Natural killer cell (primary cell): ENCODE results near the gene CD58. TPM values are rescaled to one million over a fixed set of nuclear protein-coding genes. Genes with fewer than 3 reads are reported as not detected.

Source experiments
- ATAC-seq, 3 donors: fragments of 150-1000 bp in 2 of 3; fragments of 200-7000 bp in 1 of 3; cut with Tn5 transposase; 1 replicate in 1 of 3; 2 replicates in 2 of 3; pipeline ENCODE4 v1.10.0; 2021; ENCODE audit warnings: mild to moderate bottlenecking in 2 of 3, moderate library complexity in 2 of 3
- DNase-seq, 2 donors: peaks; one replicate each; pipeline versions ENCODE4 v3.0.0 to v3.0.0-alpha.2; 2013 to 2021; ENCODE audit warnings: mixed read lengths in 1 of 2
- H3K27ac ChIP-seq: one replicate; pipeline ENCODE4 v1.5.1; 2013; ENCODE audit warnings: mild to moderate bottlenecking, low read length
- H3K27me3 ChIP-seq: one replicate; pipeline ENCODE4 v1.6.1; 2013; ENCODE audit warnings: low read length; ENCODE audit not compliant: control insufficient read depth, insufficient read depth
- H3K36me3 ChIP-seq: one replicate; pipeline ENCODE4 v1.6.1; 2013; ENCODE audit warnings: low read length; ENCODE audit not compliant: control insufficient read depth, insufficient read depth
- H3K4me1 ChIP-seq: one replicate; pipeline ENCODE4 v1.6.1; 2013; ENCODE audit warnings: low read length; ENCODE audit not compliant: control insufficient read depth, insufficient read depth
- H3K4me3 ChIP-seq: one replicate; pipeline ENCODE4 v1.5.1; 2013; ENCODE audit warnings: low read length
- H3K9me3 ChIP-seq: one replicate; pipeline ENCODE4 v1.6.1; 2013; ENCODE audit warnings: low read length; ENCODE audit not compliant: control insufficient read depth, insufficient read depth
- H3K27ac Mint-ChIP-seq, 2 donors: one replicate each; pipeline ENCODE4 v1.8.0; 2022; ENCODE audit warnings: mild to moderate bottlenecking in 2 of 2, mixed read lengths in 2 of 2, moderate library complexity in 1 of 2
- H3K27me3 Mint-ChIP-seq, 2 donors: one replicate each; pipeline ENCODE4 v1.8.0; 2022; ENCODE audit warnings: low read depth in 2 of 2, mixed read lengths in 2 of 2
- H3K36me3 Mint-ChIP-seq: one replicate; pipeline ENCODE4 v1.8.0; 2022; ENCODE audit warnings: mixed read lengths
- H3K4me1 Mint-ChIP-seq, 2 donors: one replicate each; pipeline ENCODE4 v1.8.0; 2022; ENCODE audit warnings: mixed read lengths in 2 of 2
- H3K4me3 Mint-ChIP-seq: one replicate; pipeline ENCODE4 v1.8.0; 2022; ENCODE audit warnings: mild to moderate bottlenecking, moderate library complexity, mixed read lengths
- H3K9me3 Mint-ChIP-seq, 2 donors: one replicate each; pipeline ENCODE4 v1.8.0; 2022; ENCODE audit warnings: mixed read lengths in 2 of 2
- WGBS: methylation state at CpG from one replicate; pipeline ENCODE4 v1.1.7; 2013; ENCODE audit warnings: missing lambda C conversion rate; ENCODE audit not compliant: insufficient coverage; 5-methylcytosine and 5-hydroxymethylcytosine counted together
- intact Hi-C: fragments of 100-400 bp; cut with micrococcal nuclease; formaldehyde crosslinking; loops from one replicate; pipeline ENCODE4 v1.14.2; 2022
- total RNA-seq, 4 donors: library from RNA; stranded (reverse); fragments of 120-200 nt in 1 of 4; gene quantifications; one replicate each; pipeline versions ENCODE4 v1.2.3 to v1.2.4, GENCODE V29; 2013 to 2022
- TF ChIP-seq, protein P1 (sequence below): fragments of 200-600 bp; IDR thresholded peaks from one replicate; pipeline ENCODE4 v1.8.0; 2022; ENCODE audit warnings: antibody characterized with exemption

Gene CD58
- total RNA-seq, 3 donors from 2014 or later (not counting 1 experiment from before 2014, with no cell fraction given) = 27.4 to 34.0 (median 28.6) TPM

DNA sequence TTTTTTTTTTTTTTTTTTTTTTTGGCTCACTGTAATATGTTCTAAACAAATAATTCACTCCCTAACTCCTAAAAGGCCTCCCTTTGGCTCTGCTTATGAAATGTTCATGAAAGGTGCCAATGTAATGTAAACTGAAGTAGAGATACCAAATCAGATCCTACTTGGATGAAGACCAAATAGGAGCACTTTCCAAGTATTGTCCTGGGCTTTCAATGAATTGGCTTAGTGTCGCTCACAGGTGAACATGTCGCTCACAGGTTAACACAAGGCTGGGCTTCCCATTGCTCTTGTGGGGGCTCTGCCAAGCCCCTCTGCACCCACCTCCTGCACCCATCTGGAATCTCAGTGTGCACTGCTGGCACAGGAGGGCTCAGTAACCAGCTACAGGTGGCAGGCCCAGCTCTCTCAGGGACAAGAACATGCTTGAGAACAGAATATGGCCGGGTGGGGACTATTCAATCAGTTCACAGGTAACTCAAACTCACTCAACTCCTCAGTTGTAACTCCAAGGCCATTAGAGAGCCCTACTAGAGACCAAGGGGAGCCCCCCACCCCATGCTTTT is 10.6 kb upstream of the CD58 start:
- Histone ChIP-seq H3K9me3 (no peaks in the 10 kb centered on the region), H3K27me3 (no peaks in the 10 kb centered on the region), H3K4me3 (no peak overlapping the region), H3K27ac (no peak overlapping the region), H3K4me1 (no peaks in the 10 kb centered on the region), H3K36me3 (no peaks in the 10 kb centered on the region)
- no peak overlapping the region for H3K27ac Mint-ChIP-seq
- no peaks in the 10 kb centered on the region for H3K36me3 Mint-ChIP-seq
- 92% methylated on average over 3 of the region's 3 CpGs for WGBS
- H3K27me3 Mint-ChIP-seq = peaks cover 29 to 42% of the 10 kb centered on the region in 2 donors
- intact Hi-C loops = no loop called here
- no peaks in the 10 kb centered on the region for H3K9me3 Mint-ChIP-seq
- no peak for ATAC-seq
- H3K4me1 Mint-ChIP-seq = no peaks in the 10 kb centered on the region
- DNase-seq = no peak
- H3K4me3 Mint-ChIP-seq = no peak overlapping the region
- TF ChIP-seq, protein P1, sequence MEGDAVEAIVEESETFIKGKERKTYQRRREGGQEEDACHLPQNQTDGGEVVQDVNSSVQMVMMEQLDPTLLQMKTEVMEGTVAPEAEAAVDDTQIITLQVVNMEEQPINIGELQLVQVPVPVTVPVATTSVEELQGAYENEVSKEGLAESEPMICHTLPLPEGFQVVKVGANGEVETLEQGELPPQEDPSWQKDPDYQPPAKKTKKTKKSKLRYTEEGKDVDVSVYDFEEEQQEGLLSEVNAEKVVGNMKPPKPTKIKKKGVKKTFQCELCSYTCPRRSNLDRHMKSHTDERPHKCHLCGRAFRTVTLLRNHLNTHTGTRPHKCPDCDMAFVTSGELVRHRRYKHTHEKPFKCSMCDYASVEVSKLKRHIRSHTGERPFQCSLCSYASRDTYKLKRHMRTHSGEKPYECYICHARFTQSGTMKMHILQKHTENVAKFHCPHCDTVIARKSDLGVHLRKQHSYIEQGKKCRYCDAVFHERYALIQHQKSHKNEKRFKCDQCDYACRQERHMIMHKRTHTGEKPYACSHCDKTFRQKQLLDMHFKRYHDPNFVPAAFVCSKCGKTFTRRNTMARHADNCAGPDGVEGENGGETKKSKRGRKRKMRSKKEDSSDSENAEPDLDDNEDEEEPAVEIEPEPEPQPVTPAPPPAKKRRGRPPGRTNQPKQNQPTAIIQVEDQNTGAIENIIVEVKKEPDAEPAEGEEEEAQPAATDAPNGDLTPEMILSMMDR = no peak

DNA sequence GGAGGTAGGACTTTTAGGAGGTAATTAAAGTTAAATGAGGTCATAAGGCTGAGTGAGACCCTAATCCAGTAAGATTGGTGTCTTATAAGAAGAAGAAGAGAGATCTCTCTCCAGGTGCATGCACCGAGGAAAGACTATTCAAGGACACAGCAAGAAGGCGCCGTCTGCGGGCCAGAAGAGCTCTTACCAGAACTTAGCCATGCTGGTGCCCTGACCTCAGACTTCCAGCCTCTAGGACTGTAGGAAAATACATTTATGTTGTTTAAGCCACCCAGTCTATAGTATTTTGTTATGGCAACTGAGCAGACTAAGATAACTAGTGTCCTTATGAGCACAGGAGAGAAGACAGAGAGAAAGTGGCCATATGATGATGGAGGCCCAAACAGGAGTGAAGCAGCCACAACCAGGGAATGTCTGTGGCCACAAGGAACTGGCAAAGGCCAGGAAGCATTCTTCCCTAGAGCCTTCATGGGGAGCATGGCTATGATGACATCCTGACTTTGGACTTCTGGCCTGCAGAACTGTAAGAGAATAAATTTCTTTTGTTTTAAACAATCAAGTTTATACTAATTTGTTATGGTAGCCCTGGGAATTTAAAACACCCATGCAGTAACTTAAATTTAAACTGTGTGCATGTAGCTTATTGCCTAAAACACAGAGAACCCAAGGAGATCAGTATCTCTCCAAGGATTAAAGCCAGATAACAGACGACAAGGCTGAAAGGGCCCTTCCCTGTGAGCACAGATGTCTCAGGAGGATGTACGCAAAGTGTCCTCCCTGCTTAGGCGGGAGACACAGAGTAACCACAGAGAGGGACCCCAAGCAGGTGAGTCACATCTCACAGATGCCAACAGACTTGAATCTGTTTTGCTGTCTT is 9.9 kb upstream of the CD58 start:
- no peak for ATAC-seq
- Mint-ChIP-seq H3K27me3 (peaks cover 29 to 42% of the 10 kb centered on the region in 2 donors), H3K4me3 (no peak overlapping the region), H3K27ac (no peak overlapping the region), H3K4me1 (no peaks in the 10 kb centered on the region), H3K9me3 (no peaks in the 10 kb centered on the region), H3K36me3 (no peaks in the 10 kb centered on the region)
- no peaks in the 10 kb centered on the region for H3K36me3 ChIP-seq
- no peaks in the 10 kb centered on the region for H3K9me3 ChIP-seq
- TF ChIP-seq, protein P1 = no peak
- 89% methylated on average over 7 of the region's 7 CpGs for whole genome bisulfite sequencing
- intact Hi-C loops = no loop called here
- no peak overlapping the region for H3K27ac ChIP-seq
- DNase-seq = no peak
- no peaks in the 10 kb centered on the region for H3K27me3 ChIP-seq
- no peak overlapping the region for H3K4me3 ChIP-seq
- H3K4me1 ChIP-seq = no peaks in the 10 kb centered on the region

DNA sequence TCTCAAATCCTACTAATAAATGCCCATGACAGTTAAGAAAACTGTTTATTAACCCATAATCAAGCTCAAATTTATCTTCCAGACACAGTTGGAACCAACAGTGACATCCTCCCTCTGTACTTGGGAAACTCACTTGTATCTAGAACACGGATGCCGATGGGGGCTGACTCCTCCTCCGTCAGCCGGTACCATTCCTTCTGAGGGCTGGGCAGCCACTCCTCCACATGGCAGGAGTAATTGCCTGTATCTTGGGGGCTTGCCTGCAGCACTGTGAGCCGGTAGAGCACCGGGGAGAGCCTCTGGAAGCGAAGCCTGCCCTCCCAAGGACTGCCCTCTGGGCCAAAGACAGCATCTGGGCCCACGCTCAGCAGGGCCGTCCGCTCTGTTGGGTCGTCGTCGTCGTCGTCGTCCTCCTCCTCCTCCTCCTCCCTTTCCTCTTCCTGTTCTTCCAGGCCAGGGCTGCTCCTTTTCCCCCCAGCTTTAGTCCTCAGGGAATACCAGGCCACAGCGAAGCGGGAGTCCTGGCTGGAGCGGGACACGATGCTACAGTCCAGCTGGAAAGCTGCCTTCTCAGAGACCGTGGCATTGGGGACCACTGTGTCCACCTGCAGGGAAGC is 8.5 kb upstream of the CD58 start:
- no peaks in the 10 kb centered on the region for H3K27me3 ChIP-seq
- ATAC-seq = no peak
- H3K9me3 ChIP-seq = no peaks in the 10 kb centered on the region
- H3K9me3 Mint-ChIP-seq = no peaks in the 10 kb centered on the region
- intact Hi-C loops = no loop called here
- no peak for DNase-seq
- H3K4me3 Mint-ChIP-seq = no peak overlapping the region
- TF ChIP-seq, protein P1 = no peak
- H3K36me3 Mint-ChIP-seq = no peaks in the 10 kb centered on the region
- no peak overlapping the region for H3K27ac ChIP-seq
- no peaks in the 10 kb centered on the region for H3K36me3 ChIP-seq
- no peaks in the 10 kb centered on the region for H3K4me1 ChIP-seq
- no peak overlapping the region for H3K4me3 ChIP-seq
- no peak overlapping the region for H3K27ac Mint-ChIP-seq
- peaks cover 3 to 5% of the 10 kb centered on the region in 2 donors for H3K4me1 Mint-ChIP-seq
- 90% methylated on average over 21 of the region's 21 CpGs for WGBS
- H3K27me3 Mint-ChIP-seq = peaks cover 27 to 52% of the 10 kb centered on the region in 2 donors
